A549 (cell line): Measurements from ENCODE around the gene TEX2. TPM values are rescaled to one million over a fixed set of nuclear protein-coding genes. Genes with fewer than 3 reads are reported as not detected.

ENCODE experiments used
- ATAC-seq, 2 experiments: fragments of 200-7000 bp in 1 of 2; fragments of >200 bp in 1 of 2; cut with Nextera tagmentation in 1 of 2; cut with Tn5 transposase in 1 of 2; 3 replicates each; pipeline versions ENCODE4 v1.8.0 to v1.9.1; 2018 to 2020; ENCODE audit warnings: mild to moderate bottlenecking in 1 of 2, moderate library complexity in 1 of 2
- CTCF ChIA-PET: fragments of 300-600 bp; sonication (Branson Sonifier 250); formaldehyde crosslinking; extraction: SDS; loops from one replicate; lab custom pipeline; 2021; ENCODE audit warnings: antibody characterized with exemption, inconsistent platforms; lab: Yijun Ruan, JAX
- POLR2A ChIA-PET: fragments of 350-600 bp; formaldehyde crosslinking; extraction: SDS; loops from one replicate; lab custom pipeline; 2021; ENCODE audit warnings: antibody characterized with exemption, inconsistent platforms; lab: Yijun Ruan, JAX
- DNase-seq, 2 experiments: peaks; one replicate each; pipeline versions ENCODE4 v3.0.0 to v3.0.0-alpha.2; 2011 to 2016; ENCODE audit warnings: low read depth in 1 of 2, low spot score in 1 of 2
- FAIRE-seq: peaks from 2 replicates; lab custom pipeline; 2011; peaks lifted over from hg19 to GRCh38; lab: Jason Lieb, UNC
- H3K27ac ChIP-seq, 2 experiments: fragments of >200 bp; sonication (Bioruptor Twin); formaldehyde crosslinking; 3 replicates each; pipeline ENCODE4 v1.5.1; 2016 to 2017
- H3K4me1 ChIP-seq: fragments of >200 bp; sonication (Bioruptor Twin); formaldehyde crosslinking; 3 replicates; pipeline ENCODE4 v1.6.1; 2016
- H3K4me2 ChIP-seq: fragments of >200 bp; sonication (Bioruptor Twin); formaldehyde crosslinking; 3 replicates; pipeline ENCODE4 v1.6.1; 2016
- H3K4me3 ChIP-seq: fragments of >200 bp; sonication (Bioruptor Twin); formaldehyde crosslinking; 3 replicates; pipeline ENCODE4 v1.5.1; 2016
- H3K9me3 ChIP-seq: fragments of >200 bp; sonication (Bioruptor Twin); formaldehyde crosslinking; 3 replicates; pipeline ENCODE4 v1.6.1; 2016
- CBX2 ChIP-seq: fragments of 200-600 bp; sonication (generic); IDR thresholded peaks from 2 replicates; pipeline ENCODE4 v1.6.1; 2016; ENCODE audit warnings: low read depth, mild to moderate bottlenecking, borderline replicate concordance
- CBX8 ChIP-seq: fragments of 200-600 bp; sonication (generic); IDR thresholded peaks from 2 replicates; pipeline ENCODE4 v1.6.1; 2016
- CEBPB ChIP-seq, 2 experiments: fragments of >200 bp in 1 of 2; sonication (Bioruptor Twin) in 1 of 2; formaldehyde crosslinking in 1 of 2; IDR thresholded peaks; 2 replicates each; pipeline ENCODE4 v1.6.1; 2012 to 2016
- CHD2 ChIP-seq: fragments of 150-350 bp; IDR thresholded peaks from 2 replicates; pipeline ENCODE4 v1.6.1; 2014; ENCODE audit warnings: low read length; ENCODE audit not compliant: partially characterized antibody
- ESRRA ChIP-seq: fragments of 150-350 bp; IDR thresholded peaks from 2 replicates; pipeline ENCODE4 v1.6.1; 2014; ENCODE audit warnings: mild to moderate bottlenecking, low read length, borderline replicate concordance
- GATA3 ChIP-seq: IDR thresholded peaks from 2 replicates; pipeline ENCODE4 v1.6.1; 2012; ENCODE audit warnings: borderline replicate concordance
- KDM5A ChIP-seq: fragments of 200-600 bp; sonication (generic); IDR thresholded peaks from 2 replicates; pipeline ENCODE4 v1.6.1; 2016; ENCODE audit warnings: antibody characterized with exemption, mild to moderate bottlenecking
- MAFK ChIP-seq: fragments of 450-650 bp; IDR thresholded peaks from 2 replicates; pipeline ENCODE4 v1.6.1; 2014; ENCODE audit not compliant: partially characterized antibody
- MAZ ChIP-seq: fragments of 150-350 bp; IDR thresholded peaks from 2 replicates; pipeline ENCODE4 v1.6.1; 2014; ENCODE audit warnings: antibody characterized with exemption, low read depth, low read length, borderline replicate concordance
- MYC ChIP-seq: IDR thresholded peaks from 2 replicates; pipeline ENCODE4 v1.6.1; 2012; ENCODE audit warnings: mild to moderate bottlenecking, inconsistent platforms, low read length, improper control_type of control experiment, borderline replicate concordance
- POLR2A ChIP-seq: IDR thresholded peaks from 2 replicates; pipeline ENCODE4 v1.6.1; 2012; ENCODE audit warnings: mild to moderate bottlenecking, low read length
- POLR2AphosphoS2 ChIP-seq: conservative IDR thresholded peaks from 2 replicates; pipeline ENCODE4 v1.6.1; 2012; ENCODE audit warnings: low read length, improper control_type of control experiment, inconsistent platforms
- RARB ChIP-seq: fragments of 250-450 bp; sonication (Bioruptor Pico); IDR thresholded peaks from 2 replicates; pipeline ENCODE4 v1.8.0; 2021; ENCODE audit warnings: mild to moderate bottlenecking, moderate library complexity
- RCOR1 ChIP-seq: fragments of 150-350 bp; IDR thresholded peaks from 2 replicates; pipeline ENCODE4 v1.6.1; 2014; ENCODE audit warnings: antibody characterized with exemption, low read length, low read depth
- SMC3 ChIP-seq: fragments of >200 bp; sonication (Bioruptor Twin); formaldehyde crosslinking; IDR thresholded peaks from 3 replicates; pipeline ENCODE4 v1.6.1; 2018; ENCODE audit warnings: inconsistent platforms
- ZNF302 ChIP-seq: fragments of 250-450 bp; sonication (Bioruptor Pico); IDR thresholded peaks from 2 replicates; pipeline ENCODE4 v1.9.0; 2021; ENCODE audit warnings: inconsistent platforms, mild to moderate bottlenecking, moderate library complexity
- WGBS: methylation state at CpG from one replicate; pipeline ENCODE4 v1.1.6; 2017; ENCODE audit errors: missing lambda C conversion rate; 5-methylcytosine and 5-hydroxymethylcytosine counted together
- polyA plus RNA-seq, 4 experiments: library from polyadenylated mRNA; depleted of rRNA in 3 of 4; stranded (reverse); fragments of >200 nt; fragmentation: RNase III in 1 of 4; extraction: RNeasy Plus Mini Kit Qiagen cat#74134 plus additional on column Dnase treatment in 1 of 4; gene quantifications; 2 replicates in 3 of 4; 3 replicates in 1 of 4; pipeline ENCODE4 v1.2.3, GENCODE V29; 2011 to 2017
- TF ChIP-seq, protein P1 (sequence below): fragments of >200 bp; sonication (Bioruptor Twin); formaldehyde crosslinking; IDR thresholded peaks from 3 replicates; pipeline ENCODE4 v1.5.1; 2016
- TF ChIP-seq, protein P2 (sequence below): fragments of >200 bp; sonication (Bioruptor Twin); formaldehyde crosslinking; IDR thresholded peaks from 2 replicates; pipeline ENCODE4 v1.6.1; 2016
- TF ChIP-seq, protein P3 (sequence below): fragments of 250-450 bp; sonication (Bioruptor Pico); IDR thresholded peaks from 2 replicates; pipeline ENCODE4 v1.5.0; 2020; ENCODE audit warnings: low read depth, mild to moderate bottlenecking, moderate library complexity
- TF ChIP-seq, protein P4 (sequence below): IDR thresholded peaks from 2 replicates; pipeline ENCODE4 v1.6.1; 2012; ENCODE audit warnings: low read depth, borderline replicate concordance
- TF ChIP-seq, protein P5 (sequence below): fragments of 200-600 bp; sonication (generic); IDR thresholded peaks from 2 replicates; pipeline ENCODE4 v1.6.1; 2016; ENCODE audit warnings: antibody characterized with exemption, mild to moderate bottlenecking, moderate library complexity

The TEX2 gene
- polyA plus RNA-seq, 2 of the 4 experiments (the other 2 are of a cell fraction) = 9.3 to 16.2 TPM

DNA sequence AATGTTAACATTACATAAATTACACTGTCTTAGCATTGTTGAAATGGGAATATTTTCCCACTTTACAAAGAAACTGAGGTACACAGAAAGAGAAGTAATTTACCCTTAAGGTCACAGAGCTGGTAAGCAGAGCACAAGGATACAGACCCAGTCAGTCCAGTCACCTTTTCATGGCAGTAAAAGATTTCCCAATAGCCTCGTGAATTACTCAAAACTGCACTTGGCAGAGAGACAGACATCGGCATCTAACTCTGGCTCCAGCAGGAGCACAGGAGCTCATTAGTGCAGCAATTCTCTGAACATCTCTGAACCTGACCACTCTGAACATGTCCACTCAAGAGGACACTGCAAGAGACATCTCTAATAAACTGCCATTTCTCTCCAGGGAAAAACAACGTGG lies 3.1 kb downstream of the TEX2 start:
- Histone ChIP-seq H3K4me3 (no peak overlapping the region), H3K4me2 (no peak overlapping the region), H3K9me3 (no peaks in the 10 kb centered on the region), H3K27ac (no peak overlapping the region), H3K4me1 (peaks cover 22% of the 10 kb centered on the region; the same call in 2 of the 3 replicates)
- FAIRE-seq (no peak), DNase-seq (no peak), ATAC-seq (no peak)
- TF ChIP-seq CBX2 (no peak), CEBPB (IDR thresholded peaks at IDR 0.05) (0 out of 4 replicates have a peak, but pooled peaks of 1 of the 2 experiments have one; percentile 5), RCOR1 (no peak)
- 35% methylated on average over 3 of the region's 3 CpGs for WGBS
- ChIA-PET CTCF (interaction anchor here (0.6 to 1.3 kb wide), 2 partner anchors 190 to 234 kb away, joined by 3 to 4 read pairs; no protein-coding TSS in a partner anchor), POLR2A (interaction anchor here (1.5 kb wide), 1 partner anchor 114 kb away, joined by 6 read pairs; no protein-coding TSS in a partner anchor)

DNA sequence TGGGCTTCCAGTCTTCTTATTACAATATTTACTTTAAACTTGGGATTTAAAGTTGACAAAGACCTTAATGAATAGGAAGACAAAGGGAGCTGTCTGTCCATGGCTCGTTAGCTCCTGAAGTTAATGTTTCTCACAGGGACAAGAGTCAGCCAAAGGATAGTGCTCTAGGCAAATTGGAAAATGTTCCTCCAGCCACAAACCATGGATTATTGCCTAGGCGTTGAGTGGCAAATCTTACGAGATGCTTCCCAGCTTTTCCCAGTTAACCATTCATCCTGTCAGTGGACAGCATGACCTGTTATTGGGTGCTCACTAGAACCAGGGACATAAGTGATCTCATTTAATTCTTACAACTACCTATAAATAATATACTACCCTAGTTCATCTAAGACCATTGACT lies 3.6 kb downstream of the TEX2 start:
- ChIA-PET CTCF (interaction anchor here (0.7 to 1.3 kb wide), 2 partner anchors 43 to 234 kb away, joined by 3 to 4 read pairs; no protein-coding TSS in a partner anchor), POLR2A (interaction anchor here (1.5 kb wide), 1 partner anchor 114 kb away, joined by 6 read pairs; no protein-coding TSS in a partner anchor)
- Histone ChIP-seq H3K9me3 (no peaks in the 10 kb centered on the region), H3K27ac (no peak overlapping the region), H3K4me2 (no peak overlapping the region), H3K4me1 (peaks cover 22% of the 10 kb centered on the region; the same call in 2 of the 3 replicates), H3K4me3 (no peak overlapping the region)
- TF ChIP-seq, protein P1, sequence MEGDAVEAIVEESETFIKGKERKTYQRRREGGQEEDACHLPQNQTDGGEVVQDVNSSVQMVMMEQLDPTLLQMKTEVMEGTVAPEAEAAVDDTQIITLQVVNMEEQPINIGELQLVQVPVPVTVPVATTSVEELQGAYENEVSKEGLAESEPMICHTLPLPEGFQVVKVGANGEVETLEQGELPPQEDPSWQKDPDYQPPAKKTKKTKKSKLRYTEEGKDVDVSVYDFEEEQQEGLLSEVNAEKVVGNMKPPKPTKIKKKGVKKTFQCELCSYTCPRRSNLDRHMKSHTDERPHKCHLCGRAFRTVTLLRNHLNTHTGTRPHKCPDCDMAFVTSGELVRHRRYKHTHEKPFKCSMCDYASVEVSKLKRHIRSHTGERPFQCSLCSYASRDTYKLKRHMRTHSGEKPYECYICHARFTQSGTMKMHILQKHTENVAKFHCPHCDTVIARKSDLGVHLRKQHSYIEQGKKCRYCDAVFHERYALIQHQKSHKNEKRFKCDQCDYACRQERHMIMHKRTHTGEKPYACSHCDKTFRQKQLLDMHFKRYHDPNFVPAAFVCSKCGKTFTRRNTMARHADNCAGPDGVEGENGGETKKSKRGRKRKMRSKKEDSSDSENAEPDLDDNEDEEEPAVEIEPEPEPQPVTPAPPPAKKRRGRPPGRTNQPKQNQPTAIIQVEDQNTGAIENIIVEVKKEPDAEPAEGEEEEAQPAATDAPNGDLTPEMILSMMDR = no peak
- TF ChIP-seq MAFK = no peak
- TF ChIP-seq POLR2AphosphoS2 = no peak
- no peak for TF ChIP-seq KDM5A
- TF ChIP-seq, protein P2, sequence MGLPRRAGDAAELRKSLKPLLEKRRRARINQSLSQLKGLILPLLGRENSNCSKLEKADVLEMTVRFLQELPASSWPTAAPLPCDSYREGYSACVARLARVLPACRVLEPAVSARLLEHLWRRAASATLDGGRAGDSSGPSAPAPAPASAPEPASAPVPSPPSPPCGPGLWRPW = no peak
- TF ChIP-seq, protein P3, sequence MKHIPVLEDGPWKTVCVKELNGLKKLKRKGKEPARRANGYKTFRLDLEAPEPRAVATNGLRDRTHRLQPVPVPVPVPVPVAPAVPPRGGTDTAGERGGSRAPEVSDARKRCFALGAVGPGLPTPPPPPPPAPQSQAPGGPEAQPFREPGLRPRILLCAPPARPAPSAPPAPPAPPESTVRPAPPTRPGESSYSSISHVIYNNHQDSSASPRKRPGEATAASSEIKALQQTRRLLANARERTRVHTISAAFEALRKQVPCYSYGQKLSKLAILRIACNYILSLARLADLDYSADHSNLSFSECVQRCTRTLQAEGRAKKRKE (CRISPR knock-in tag) = no peak
- no peak for TF ChIP-seq CBX8
- TF ChIP-seq RCOR1 = no peak
- TF ChIP-seq, protein P4, sequence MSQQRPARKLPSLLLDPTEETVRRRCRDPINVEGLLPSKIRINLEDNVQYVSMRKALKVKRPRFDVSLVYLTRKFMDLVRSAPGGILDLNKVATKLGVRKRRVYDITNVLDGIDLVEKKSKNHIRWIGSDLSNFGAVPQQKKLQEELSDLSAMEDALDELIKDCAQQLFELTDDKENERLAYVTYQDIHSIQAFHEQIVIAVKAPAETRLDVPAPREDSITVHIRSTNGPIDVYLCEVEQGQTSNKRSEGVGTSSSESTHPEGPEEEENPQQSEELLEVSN = no peak
- DNase-seq (no peak), FAIRE-seq (no peak), ATAC-seq (no peak)
- WGBS = 86% methylated on average over 3 of the region's 3 CpGs

DNA sequence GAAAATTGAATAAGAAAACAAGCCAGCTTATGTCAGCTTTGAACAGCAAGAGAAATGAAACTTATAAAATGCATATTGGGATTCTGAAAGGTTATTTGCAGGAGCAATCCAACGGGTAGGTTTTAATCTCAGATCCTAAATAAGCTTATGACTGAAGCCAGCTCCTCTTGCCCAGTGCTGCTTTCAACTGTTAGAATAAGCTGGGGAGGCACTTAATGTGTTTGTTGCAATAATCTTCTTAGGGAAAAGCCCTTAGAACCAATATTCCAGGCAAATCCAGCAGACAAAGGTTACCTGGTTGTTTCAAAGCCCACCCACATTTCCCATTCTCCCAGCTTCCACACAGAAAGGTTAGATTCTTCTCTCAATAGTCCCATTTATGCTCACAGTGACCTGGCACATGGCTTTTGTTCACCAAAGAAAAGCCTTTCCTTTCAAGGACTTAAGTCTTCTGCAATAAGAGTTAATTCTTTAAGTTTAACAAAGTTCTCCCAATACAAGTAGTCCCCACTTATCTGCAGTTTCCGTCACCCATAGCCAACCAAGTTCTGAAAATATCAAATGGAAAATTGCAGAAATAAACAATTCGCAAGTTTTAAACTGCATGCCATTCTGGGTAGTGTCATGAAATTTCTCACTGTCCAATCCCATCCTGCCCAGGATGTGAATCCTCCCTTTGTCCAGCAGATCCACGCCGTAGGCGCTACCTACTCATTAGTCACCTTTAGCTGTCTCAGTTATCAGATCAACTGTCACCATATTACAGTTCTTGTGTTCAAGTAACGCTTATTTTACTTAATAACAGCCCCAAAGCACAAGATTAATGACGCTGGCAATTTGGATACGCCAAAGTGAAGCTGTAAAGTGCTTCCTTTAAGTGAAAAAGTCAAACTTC lies 5.9 kb downstream of the TEX2 start:
- H3K4me2 ChIP-seq = no peak overlapping the region
- H3K9me3 ChIP-seq = no peaks in the 10 kb centered on the region
- ChIA-PET CTCF (interaction anchor here (1.7 to 2.5 kb wide), 2 partner anchors 25 to 346 kb away, joined by 3 to 5 read pairs; partner anchors contain the start of gene CSHL1), POLR2A (interaction anchor here (1.1 kb wide), 1 partner anchor 112 kb away, joined by 3 read pairs; no protein-coding TSS in a partner anchor)
- H3K27ac ChIP-seq = no peak overlapping the region
- DNase-seq = no peak
- peaks cover 17% of the 10 kb centered on the region; the same call in 2 of the 3 replicates for H3K4me1 ChIP-seq
- no peak overlapping the region for H3K4me3 ChIP-seq
- no peak for ATAC-seq
- 84% methylated on average over 9 of the region's 9 CpGs for WGBS
- no peak for FAIRE-seq
- TF ChIP-seq GATA3 (no peak), MYC (no peak), SMC3 (no peak), MAZ (no peak), POLR2A (no peak), CHD2 (no peak), RCOR1 (no peak), RARB (CRISPR knock-in tag) (no peak), CEBPB (IDR thresholded peaks at IDR 0.05) (no peak), KDM5A (no peak), ZNF302 (CRISPR knock-in tag) (no peak), ESRRA (no peak)
- TF ChIP-seq, protein P4 = no peak
- TF ChIP-seq, protein P5, sequence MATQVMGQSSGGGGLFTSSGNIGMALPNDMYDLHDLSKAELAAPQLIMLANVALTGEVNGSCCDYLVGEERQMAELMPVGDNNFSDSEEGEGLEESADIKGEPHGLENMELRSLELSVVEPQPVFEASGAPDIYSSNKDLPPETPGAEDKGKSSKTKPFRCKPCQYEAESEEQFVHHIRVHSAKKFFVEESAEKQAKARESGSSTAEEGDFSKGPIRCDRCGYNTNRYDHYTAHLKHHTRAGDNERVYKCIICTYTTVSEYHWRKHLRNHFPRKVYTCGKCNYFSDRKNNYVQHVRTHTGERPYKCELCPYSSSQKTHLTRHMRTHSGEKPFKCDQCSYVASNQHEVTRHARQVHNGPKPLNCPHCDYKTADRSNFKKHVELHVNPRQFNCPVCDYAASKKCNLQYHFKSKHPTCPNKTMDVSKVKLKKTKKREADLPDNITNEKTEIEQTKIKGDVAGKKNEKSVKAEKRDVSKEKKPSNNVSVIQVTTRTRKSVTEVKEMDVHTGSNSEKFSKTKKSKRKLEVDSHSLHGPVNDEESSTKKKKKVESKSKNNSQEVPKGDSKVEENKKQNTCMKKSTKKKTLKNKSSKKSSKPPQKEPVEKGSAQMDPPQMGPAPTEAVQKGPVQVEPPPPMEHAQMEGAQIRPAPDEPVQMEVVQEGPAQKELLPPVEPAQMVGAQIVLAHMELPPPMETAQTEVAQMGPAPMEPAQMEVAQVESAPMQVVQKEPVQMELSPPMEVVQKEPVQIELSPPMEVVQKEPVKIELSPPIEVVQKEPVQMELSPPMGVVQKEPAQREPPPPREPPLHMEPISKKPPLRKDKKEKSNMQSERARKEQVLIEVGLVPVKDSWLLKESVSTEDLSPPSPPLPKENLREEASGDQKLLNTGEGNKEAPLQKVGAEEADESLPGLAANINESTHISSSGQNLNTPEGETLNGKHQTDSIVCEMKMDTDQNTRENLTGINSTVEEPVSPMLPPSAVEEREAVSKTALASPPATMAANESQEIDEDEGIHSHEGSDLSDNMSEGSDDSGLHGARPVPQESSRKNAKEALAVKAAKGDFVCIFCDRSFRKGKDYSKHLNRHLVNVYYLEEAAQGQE = no peak
- TF ChIP-seq, protein P3 (CRISPR knock-in tag) = no peak
